ENCODE results near the gene BTNL3. TPM values are rescaled to one million over a fixed set of nuclear protein-coding genes. Genes with fewer than 3 reads are reported as not detected.
"Not testable (repeated sequence)": the region's sequence is repeated elsewhere in the genome, so short reads cannot be mapped to it uniquely, and the experiment has no call there.

Gene BTNL3
- polyA plus RNA-seq, 4 donors: 0.10 to 0.31 (median 0.13) TPM; not detected in 1

- not testable (repeated sequence) for DNase-seq (ENCODE audit: low read depth in 4 of 4, low spot score in 2 of 4)
Measured at GRCh38 chr5:181017448-181017847, 28.8 kb downstream of the BTNL3 start.

GRCh38 chr5:181020688-181021087 is 32.0 kb downstream of the BTNL3 start:
- no peak for DNase-seq (ENCODE audit: low read depth in 4 of 4, low spot score in 2 of 4)

GRCh38 chr5:181024245-181025064 is 35.8 kb downstream of the BTNL3 start:
- DNase-seq (ENCODE audit: low read depth in 4 of 4, low spot score in 2 of 4): no peak

- DNase-seq (ENCODE audit: low read depth in 4 of 4, low spot score in 2 of 4): no peak
Measured at GRCh38 chr5:181027452-181028031, 38.9 kb downstream of the BTNL3 start.

GRCh38 chr5:181028032-181028819 is 39.6 kb downstream of the BTNL3 start:
- DNase-seq (ENCODE audit: low read depth in 4 of 4, low spot score in 2 of 4): no peak

GRCh38 chr5:181031716-181032115 is 43.1 kb downstream of the BTNL3 start:
- no peak for DNase-seq (ENCODE audit: low read depth in 4 of 4, low spot score in 2 of 4)

GRCh38 chr5:181035991-181036815 is 47.6 kb downstream of the BTNL3 start:
- no peak for DNase-seq (ENCODE audit: low read depth in 4 of 4, low spot score in 2 of 4)

GRCh38 chr5:181036816-181037364 is 48.2 kb downstream of the BTNL3 start:
- DNase-seq (ENCODE audit: low read depth in 4 of 4, low spot score in 2 of 4): no peak

GRCh38 chr5:181037365-181037861 is 48.8 kb downstream of the BTNL3 start:
- no peak for DNase-seq (ENCODE audit: low read depth in 4 of 4, low spot score in 2 of 4)

GRCh38 chr5:181039471-181039870 is 50.8 kb downstream of the BTNL3 start:
- DNase-seq (ENCODE audit: low read depth in 4 of 4, low spot score in 2 of 4): no peak

- peak in 1 of 4 donors; percentile 45 for DNase-seq (ENCODE audit: low read depth in 4 of 4, low spot score in 2 of 4)
Measured at GRCh38 chr5:181039931-181040630, 51.4 kb downstream of the BTNL3 start, which contains the start of gene BTNL9. TSS of gene BTNL9 (plus strand) at chr5:181040266. CDS start at chr5:181045490, 5,224 bp downstream.

- no peak for DNase-seq (ENCODE audit: low read depth in 4 of 4, low spot score in 2 of 4)
Measured at GRCh38 chr5:181040631-181040945, 51.9 kb downstream of the BTNL3 start.

- DNase-seq (ENCODE audit: low read depth in 4 of 4, low spot score in 2 of 4): no peak
Measured at GRCh38 chr5:181041043-181041442, 52.4 kb downstream of the BTNL3 start.

GRCh38 chr5:181042036-181042713 is 53.5 kb downstream of the BTNL3 start:
- no peak for DNase-seq (ENCODE audit: low read depth in 4 of 4, low spot score in 2 of 4)

- DNase-seq (ENCODE audit: low read depth in 4 of 4, low spot score in 2 of 4): no peak
Measured at GRCh38 chr5:181042722-181043121, 54.1 kb downstream of the BTNL3 start.

GRCh38 chr5:181043285-181044092 is 54.8 kb downstream of the BTNL3 start:
- DNase-seq (ENCODE audit: low read depth in 4 of 4, low spot score in 2 of 4): no peak

GRCh38 chr5:181044093-181044599 is 55.5 kb downstream of the BTNL3 start:
- no peak for DNase-seq (ENCODE audit: low read depth in 4 of 4, low spot score in 2 of 4)
